ENCODE data around the gene PSMD4. TPM values are rescaled to one million over a fixed set of nuclear protein-coding genes. Genes with fewer than 3 reads are reported as not detected.
A peak's percentile ranks its signal among the peaks of the same experiment; 100 is the strongest.

Gene PSMD4
- total RNA-seq, 1 donor from 2014 or later, result 201 TPM

DNA sequence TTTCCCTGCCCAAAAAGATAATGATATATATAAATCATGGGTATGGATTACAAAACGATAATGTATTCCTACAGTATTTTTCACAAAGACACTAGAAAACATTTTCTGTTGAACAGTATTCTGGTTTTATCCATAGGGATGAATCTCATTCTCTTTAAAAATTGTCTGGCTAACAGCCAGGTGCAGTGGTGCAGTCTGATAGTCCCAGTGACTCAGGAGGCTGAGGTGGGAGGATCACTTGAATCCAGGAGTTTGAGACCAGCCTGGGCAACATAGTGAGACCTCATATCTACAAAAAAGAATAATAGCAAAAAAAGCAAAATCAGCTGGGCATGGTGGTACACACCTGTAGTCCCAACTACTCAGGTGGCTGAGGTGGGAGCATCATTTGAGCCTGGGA lies 32.9 kb upstream of the PSMD4 start:
- peaks cover 6% of the 10 kb centered on the region for H3K4me1 Mint-ChIP-seq
- no peak overlapping the region for H3K27ac Mint-ChIP-seq
- H3K4me3 Mint-ChIP-seq, result no peak overlapping the region
- intact Hi-C loops (cut with micrococcal nuclease), result no loop called here
- no peaks in the 10 kb centered on the region for H3K27me3 Mint-ChIP-seq
- ATAC-seq (ENCODE audit: low read depth) (no peak), DNase-seq (no peak)
- no peaks in the 10 kb centered on the region for H3K9me3 Mint-ChIP-seq
- POLR2A ChIA-PET, result no interaction called here
- TF ChIP-seq, protein P1, sequence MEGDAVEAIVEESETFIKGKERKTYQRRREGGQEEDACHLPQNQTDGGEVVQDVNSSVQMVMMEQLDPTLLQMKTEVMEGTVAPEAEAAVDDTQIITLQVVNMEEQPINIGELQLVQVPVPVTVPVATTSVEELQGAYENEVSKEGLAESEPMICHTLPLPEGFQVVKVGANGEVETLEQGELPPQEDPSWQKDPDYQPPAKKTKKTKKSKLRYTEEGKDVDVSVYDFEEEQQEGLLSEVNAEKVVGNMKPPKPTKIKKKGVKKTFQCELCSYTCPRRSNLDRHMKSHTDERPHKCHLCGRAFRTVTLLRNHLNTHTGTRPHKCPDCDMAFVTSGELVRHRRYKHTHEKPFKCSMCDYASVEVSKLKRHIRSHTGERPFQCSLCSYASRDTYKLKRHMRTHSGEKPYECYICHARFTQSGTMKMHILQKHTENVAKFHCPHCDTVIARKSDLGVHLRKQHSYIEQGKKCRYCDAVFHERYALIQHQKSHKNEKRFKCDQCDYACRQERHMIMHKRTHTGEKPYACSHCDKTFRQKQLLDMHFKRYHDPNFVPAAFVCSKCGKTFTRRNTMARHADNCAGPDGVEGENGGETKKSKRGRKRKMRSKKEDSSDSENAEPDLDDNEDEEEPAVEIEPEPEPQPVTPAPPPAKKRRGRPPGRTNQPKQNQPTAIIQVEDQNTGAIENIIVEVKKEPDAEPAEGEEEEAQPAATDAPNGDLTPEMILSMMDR (IDR thresholded peaks at IDR 0.05), result no peak
- CTCF ChIA-PET, result no interaction called here
- H3K36me3 Mint-ChIP-seq (ENCODE audit: low read depth), result peaks cover 44% of the 10 kb centered on the region

GRCh38 chr1:151222130-151222529 lies 32.4 kb upstream of the PSMD4 start:
- no peak for ATAC-seq (ENCODE audit: low read depth)
- no peak for DNase-seq
- no peak overlapping the region for H3K4me3 Mint-ChIP-seq
- TF ChIP-seq, protein P1 (IDR thresholded peaks at IDR 0.05), result no peak
- peaks cover 48% of the 10 kb centered on the region for H3K36me3 Mint-ChIP-seq (ENCODE audit: low read depth)
- no peaks in the 10 kb centered on the region for H3K9me3 Mint-ChIP-seq
- H3K27me3 Mint-ChIP-seq, result no peaks in the 10 kb centered on the region
- intact Hi-C loops (cut with micrococcal nuclease), result no loop called here
- peaks cover 5% of the 10 kb centered on the region for H3K4me1 Mint-ChIP-seq
- POLR2A ChIA-PET, result no interaction called here
- CTCF ChIA-PET, result no interaction called here
- H3K27ac Mint-ChIP-seq, result no peak overlapping the region

DNA sequence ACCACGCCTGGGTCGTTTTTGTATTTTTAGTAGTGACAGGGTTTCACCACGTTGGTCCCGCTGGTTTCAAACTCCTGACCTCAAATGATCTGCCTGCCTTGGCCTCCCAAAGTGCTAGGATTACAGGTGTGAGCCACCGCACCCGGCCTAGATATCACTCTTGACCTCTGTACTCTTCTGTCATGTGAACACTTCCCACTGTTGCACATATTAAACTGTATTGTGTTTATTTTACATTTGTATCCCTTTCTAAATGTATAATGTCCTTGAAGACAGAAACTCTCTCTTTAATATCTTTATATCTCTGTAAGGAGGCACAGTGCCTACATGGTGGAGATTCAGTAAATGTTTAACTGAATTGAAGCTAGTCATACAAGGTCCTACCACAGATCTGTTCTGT lies 19.3 kb upstream of the PSMD4 start:
- no peaks in the 10 kb centered on the region for H3K27me3 Mint-ChIP-seq
- TF ChIP-seq, protein P1 (IDR thresholded peaks at IDR 0.05), result no peak
- DNase-seq (no peak), ATAC-seq (ENCODE audit: low read depth) (no peak)
- H3K36me3 Mint-ChIP-seq (ENCODE audit: low read depth), result peaks cover 93% of the 10 kb centered on the region
- CTCF ChIA-PET, result interaction anchor here (1.6 kb wide), 1 partner anchor 17 kb away, joined by 4 read pairs; no protein-coding TSS in a partner anchor
- intact Hi-C loops (cut with micrococcal nuclease), result no loop called here
- POLR2A ChIA-PET, result no interaction called here
- H3K27ac Mint-ChIP-seq, result no peak overlapping the region
- no peak overlapping the region for H3K4me3 Mint-ChIP-seq
- no peaks in the 10 kb centered on the region for H3K9me3 Mint-ChIP-seq
- H3K4me1 Mint-ChIP-seq, result peaks cover 12% of the 10 kb centered on the region

- DNase-seq (no peak), ATAC-seq (ENCODE audit: low read depth) (peak; percentile 57)
- intact Hi-C loops (cut with micrococcal nuclease), result no loop called here
- no peak overlapping the region for H3K4me3 Mint-ChIP-seq
- H3K27me3 Mint-ChIP-seq, result no peaks in the 10 kb centered on the region
- no peaks in the 10 kb centered on the region for H3K9me3 Mint-ChIP-seq
- H3K4me1 Mint-ChIP-seq, result peaks cover 12% of the 10 kb centered on the region
- ChIA-PET POLR2A (interaction anchor here (0.9 kb wide), 1 partner anchor 167 kb away, joined by 5 read pairs; the partner anchor contains the start of gene GABPB2), CTCF (interaction anchor here (1.4 to 1.8 kb wide), 2 partner anchors 9 to 138 kb away, joined by 3 to 4 read pairs; no protein-coding TSS in a partner anchor)
- TF ChIP-seq, protein P1 (IDR thresholded peaks at IDR 0.05), result no peak
- peak overlapping the region; percentile 59 for H3K27ac Mint-ChIP-seq
- H3K36me3 Mint-ChIP-seq (ENCODE audit: low read depth), result peaks cover 87% of the 10 kb centered on the region
These were observed 16.7 kb upstream of the PSMD4 start for GRCh38 chr1:151237678-151238466.

DNA sequence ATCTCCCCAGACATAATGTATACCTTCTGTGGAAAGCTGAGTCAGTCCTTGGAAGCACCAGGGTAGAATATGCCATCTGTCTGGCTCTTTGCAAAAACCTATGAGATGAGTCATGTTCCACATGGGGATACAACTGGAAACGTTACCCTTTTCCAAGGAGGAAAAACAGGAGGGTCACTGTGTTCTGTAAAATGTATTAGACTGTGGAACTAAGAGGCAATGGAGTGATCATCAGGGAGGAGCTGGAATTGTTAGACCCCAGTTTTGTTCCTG lies 16.1 kb upstream of the PSMD4 start:
- Mint-ChIP-seq H3K27ac (peak overlapping the region; percentile 59), H3K9me3 (no peaks in the 10 kb centered on the region), H3K4me1 (peaks cover 12% of the 10 kb centered on the region), H3K27me3 (no peaks in the 10 kb centered on the region), H3K4me3 (no peak overlapping the region), H3K36me3 (ENCODE audit: low read depth) (peaks cover 91% of the 10 kb centered on the region)
- ChIA-PET CTCF (interaction anchor here (1.8 kb wide), 1 partner anchor 139 kb away, joined by 4 read pairs; no protein-coding TSS in a partner anchor), POLR2A (no interaction called here)
- TF ChIP-seq, protein P1 (IDR thresholded peaks at IDR 0.05), result no peak
- intact Hi-C loops (cut with micrococcal nuclease), result no loop called here
- DNase-seq (no peak), ATAC-seq (ENCODE audit: low read depth) (no peak)
